GM18507 (cell line): ENCODE results near the gene ABCC5.
"Not testable (repeated sequence)": the region's sequence is repeated elsewhere in the genome, so short reads cannot be mapped to it uniquely, and the experiment has no call there.

ENCODE experiments used
- DNase-seq: peaks from one replicate; pipeline ENCODE4 v3.0.0; 2011; ENCODE audit warnings: low read depth; ENCODE audit not compliant: insufficient read length; ENCODE audit errors: extremely low spot score
- FAIRE-seq: peaks from 2 replicates; lab custom pipeline; 2011; peaks lifted over from hg19 to GRCh38; lab: Jason Lieb, UNC

Gene ABCC5

DNA sequence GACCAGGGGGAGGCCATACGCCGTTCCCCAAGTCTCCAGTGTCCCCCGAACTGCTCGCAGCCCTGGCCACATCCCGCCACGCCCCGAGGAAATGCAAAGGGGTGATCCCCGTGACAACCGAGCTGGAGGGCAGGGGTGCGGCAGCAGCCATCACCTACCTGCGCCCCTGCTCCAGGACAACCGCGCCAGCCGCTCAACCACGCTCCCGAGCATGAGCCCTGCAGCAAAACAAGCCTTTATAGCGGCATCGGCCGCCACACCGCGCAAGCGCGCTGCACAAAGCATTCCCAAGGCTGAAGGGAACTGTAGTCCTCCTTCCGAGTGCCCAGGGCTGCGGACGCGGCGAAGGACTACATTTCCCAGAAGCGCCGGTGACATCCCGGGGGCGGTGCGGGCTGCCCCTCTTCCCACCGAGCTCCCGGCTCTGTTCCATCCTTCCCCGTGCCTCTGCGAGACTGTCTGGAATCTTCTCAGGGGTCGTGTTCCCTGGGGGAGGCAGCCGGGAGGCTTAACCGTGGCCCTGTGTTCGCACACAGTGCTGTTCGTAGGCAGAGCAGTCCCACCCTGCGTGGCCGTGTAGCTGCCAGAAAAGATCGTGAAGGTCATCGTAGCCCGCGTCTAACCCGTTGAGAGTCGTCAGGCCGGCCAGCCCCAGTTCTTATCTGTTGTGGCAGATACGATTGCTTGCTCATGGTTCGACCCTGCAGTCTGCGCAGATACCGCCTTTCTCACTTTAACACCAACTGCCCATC lies at the start of gene ABCC5:
TSS of gene ABCC5 (minus strand) at position 213 of the 752 bp plus-strand sequence. CDS start 3,492 bp downstream, outside the sequence.
- peak; percentile 87 for DNase-seq
- peak; percentile 87 for FAIRE-seq

DNA sequence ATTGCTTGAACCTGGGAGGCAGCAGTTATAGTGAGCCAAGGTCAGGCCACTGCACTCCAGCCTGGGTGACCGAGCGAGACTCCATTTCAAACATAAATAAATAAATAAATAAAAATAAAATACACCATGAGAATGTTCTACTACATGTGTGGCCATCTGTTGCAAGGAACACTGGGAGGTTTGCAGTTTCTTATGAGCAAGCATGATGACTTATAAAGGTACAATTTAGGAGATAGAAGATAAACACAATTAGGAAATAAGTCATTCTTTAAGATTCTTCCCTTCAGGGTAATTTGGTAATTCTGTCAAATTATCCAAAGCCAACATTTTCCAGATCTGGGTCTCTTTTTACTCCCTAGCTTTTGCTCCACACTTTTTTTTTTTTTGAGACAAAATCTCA lies 48.5 kb upstream of the ABCC5 start:
- no peak for FAIRE-seq
- no peak for DNase-seq

DNA sequence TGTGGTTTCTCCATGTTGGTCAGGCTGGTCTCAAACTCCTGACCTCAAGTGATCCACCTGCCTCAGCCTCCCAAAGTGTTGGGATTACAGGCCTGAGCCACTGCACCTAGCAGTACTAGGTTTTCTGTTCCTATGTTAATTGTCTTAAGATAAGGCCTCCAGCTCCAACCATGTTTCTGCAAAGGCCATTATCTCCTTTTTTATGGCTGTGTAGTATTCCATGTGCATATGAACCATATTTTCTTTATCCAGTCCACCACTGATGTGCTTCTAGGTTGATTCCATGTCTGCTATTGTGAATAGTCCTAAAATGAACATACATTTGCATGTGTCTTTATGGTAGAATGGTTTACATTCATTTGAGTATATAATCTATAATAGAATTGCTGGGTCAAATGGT lies 45.0 kb upstream of the ABCC5 start:
- DNase-seq (no peak), FAIRE-seq (no peak)

DNA sequence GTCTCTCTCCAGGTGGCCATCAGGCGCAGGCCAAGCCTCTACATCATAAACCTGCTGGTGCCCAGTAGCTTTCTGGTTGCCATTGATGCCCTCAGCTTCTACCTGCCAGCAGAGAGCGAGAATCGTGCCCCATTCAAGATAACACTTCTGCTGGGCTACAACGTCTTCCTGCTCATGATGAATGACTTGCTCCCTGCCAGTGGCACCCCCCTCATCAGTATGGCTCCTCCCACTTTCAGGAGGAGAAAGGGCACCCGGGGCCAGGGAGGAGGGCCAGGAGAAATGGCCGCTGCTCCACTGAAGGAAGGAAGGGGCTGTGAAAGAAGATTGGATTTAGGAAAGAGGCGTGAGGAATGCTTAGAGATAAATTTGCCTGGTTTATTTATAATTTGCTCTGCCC lies 41.7 kb upstream of the ABCC5 start:
- DNase-seq (no peak), FAIRE-seq (no peak)

DNA sequence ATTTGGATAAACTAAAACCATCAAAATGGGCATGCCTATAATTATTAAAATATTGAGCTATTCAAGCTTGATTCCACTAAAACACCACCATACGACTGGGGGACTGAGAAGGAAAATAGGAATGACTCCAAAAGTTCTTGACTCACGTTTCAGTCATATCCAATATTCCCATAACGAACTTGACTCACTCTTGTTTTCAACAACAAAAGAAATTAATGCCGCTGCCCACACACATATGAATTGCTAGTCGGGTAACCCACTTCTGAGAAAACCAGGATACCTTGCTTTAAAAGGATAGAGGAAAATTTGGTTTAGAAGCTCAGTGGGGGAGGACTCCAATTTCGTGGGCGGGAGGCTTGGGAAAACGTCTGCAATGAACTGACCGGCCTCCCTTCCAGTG lies 40.3 kb upstream of the ABCC5 start:
- no peak for FAIRE-seq
- DNase-seq, result no peak

DNA sequence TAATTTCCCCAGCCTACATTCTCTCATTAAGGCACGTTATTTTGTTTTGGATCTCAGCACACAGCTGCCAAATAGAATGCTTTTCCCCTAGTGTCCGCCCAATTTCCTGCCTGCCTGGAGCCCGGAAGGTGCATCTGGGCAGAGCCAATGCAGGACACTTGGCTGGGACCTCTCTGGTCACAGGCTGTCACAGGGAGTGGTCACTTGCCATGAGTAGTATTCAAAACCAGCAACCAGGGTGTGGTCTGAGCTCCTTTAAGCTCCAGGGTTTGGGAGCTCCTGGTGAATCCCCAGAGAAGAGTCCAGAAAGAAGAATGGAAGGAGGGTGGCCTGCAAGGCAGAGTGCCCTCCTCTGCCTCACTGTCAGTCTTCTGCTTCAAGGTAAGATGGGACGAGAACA lies 35.1 kb upstream of the ABCC5 start, which contains the start of gene HTR3C:
TSS of gene HTR3C (plus strand) at position 281 of the 400 bp plus-strand sequence. CDS start at position 315, 34 bp downstream.
- DNase-seq (no peak), FAIRE-seq (no peak)

DNA sequence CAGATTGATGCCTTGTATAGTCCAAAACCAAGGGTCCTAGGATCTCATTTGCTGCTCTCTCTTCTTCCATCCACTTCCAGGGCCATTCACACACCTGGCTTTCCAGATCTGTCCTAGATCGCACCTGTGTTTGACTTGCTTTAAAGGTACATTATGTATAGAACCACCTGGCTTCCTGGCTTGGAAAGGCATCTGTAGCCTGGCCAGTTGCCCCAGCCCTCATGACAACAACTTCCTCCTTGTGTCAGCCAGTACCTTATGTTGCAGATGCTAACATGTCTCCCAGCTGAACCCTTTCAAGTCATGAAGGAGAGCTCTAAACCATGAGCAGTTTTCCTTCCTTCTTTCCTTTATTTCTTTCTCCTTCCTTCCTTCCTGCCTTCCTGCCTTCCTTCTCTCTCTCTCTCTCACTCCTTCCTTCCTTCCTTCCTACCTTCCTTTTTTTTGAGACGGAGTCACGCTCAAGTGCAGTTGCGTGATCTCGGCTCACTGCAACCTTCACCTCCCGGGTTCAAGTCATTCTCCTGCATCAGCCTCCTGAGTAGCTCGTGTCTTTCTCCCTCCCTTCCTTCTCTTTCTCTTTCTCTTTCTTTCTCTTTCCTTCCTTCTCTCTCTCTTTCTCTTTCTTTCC lies 32.6 kb upstream of the ABCC5 start:
- DNase-seq (no peak), FAIRE-seq (no peak)

DNA sequence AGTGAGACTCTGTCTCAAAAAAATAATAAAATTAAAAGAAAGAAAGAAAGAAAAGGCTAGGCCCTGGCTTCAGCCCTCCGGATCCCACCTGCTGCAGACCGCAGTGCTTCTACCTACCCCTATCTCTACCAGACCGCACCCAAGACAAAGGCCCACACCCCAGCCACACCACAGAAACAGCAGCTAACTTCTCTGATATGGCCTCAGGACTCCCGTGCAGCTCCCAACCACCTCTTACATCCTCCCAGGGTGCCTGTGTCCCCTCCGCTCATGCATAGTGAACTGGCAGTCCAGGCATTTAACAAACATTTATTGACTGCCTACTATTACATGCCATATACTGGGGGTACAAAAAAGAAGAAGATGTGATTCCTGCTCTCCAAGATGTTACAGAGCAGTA lies 28.3 kb upstream of the ABCC5 start:
- DNase-seq, result no peak
- no peak for FAIRE-seq

DNA sequence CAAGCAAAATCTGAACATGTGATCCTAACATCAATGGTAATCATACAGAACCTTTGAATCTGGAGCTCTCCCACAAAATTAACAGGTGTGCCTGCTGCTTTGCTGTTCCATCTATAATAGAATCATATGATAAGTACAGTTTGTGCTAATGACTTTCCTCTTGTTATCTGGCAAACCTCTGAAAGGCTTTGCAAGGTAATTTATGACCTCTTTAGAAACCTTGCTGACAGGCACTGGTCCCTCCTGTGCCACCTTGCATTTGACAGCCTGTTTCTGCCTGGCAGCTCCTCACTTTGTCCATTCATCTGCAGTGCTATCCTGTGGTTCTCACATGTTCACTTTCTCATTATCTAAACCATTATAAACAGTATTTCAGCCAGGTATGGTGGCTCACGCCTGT lies 24.9 kb upstream of the ABCC5 start:
- no peak for DNase-seq
- no peak for FAIRE-seq

DNA sequence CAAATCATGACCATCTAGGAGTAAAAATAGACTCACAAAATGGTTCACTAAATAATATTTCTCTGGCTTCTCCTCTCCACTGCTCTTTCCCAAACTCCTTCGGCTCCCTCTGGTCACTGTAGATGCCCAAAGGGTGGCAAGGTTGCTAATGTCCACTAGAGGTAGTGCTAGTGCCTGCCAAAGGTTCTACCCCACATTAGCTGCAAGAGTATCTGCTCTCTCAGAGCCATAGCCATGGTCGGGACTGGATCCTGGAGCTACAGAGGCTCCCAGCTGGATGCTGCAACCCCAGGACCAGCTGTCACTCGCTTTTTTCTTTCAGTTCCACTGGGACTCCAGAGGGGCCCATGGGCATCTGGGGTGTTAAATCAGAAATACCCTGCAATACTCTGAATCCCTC lies 22.3 kb upstream of the ABCC5 start:
- FAIRE-seq (no peak), DNase-seq (no peak)

DNA sequence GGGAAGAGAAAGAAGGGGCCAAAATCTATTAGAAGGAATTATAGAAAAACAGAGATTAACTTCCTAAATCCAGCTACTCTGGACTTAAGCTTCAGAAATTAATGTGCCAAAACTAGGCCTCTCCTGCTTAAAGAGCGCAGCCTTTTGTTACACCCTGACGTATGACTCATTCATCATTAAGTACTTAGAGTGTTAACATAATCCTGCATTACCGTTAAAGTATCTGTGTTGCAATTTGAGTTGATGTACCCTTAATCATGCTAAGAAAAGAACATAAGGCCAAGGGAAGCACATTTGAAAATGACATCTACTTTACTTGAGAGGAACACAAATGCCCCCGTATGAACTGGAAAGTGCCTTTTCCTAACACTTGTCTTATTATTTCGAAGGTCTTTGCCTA lies 21.7 kb upstream of the ABCC5 start:
- no peak for DNase-seq
- FAIRE-seq, result no peak

DNA sequence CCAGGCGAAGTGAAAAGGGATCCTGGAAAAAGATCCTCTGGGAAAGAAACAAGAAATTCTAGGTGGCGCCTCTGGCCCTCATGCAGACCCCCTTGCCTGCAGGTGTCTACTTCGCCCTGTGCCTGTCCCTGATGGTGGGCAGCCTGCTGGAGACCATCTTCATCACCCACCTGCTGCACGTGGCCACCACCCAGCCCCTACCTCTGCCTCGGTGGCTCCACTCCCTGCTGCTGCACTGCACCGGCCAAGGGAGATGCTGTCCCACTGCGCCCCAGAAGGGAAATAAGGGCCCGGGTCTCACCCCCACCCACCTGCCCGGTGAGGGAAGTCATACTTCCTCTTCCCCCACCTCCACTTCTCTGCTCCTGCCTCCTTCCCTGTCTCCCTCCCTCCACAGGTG lies 20.6 kb upstream of the ABCC5 start:
- DNase-seq, FAIRE-seq: not testable (repeated sequence)

DNA sequence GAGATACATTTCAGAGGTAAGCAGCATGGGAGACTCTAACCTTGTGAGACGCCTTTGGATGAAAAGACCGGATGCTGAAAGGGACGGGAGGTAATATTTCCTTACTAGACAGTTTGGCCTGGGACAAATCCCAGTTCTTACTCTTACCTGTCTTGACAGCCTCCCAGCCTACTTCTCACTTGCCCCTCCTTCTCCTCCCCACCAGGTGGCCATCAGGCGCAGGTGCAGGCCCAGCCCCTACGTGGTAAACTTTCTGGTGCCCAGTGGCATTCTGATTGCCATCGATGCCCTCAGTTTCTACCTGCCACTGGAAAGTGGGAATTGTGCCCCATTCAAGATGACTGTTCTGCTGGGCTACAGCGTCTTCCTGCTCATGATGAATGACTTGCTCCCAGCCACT lies 20.1 kb upstream of the ABCC5 start:
- FAIRE-seq, result no peak
- DNase-seq, result no peak

DNA sequence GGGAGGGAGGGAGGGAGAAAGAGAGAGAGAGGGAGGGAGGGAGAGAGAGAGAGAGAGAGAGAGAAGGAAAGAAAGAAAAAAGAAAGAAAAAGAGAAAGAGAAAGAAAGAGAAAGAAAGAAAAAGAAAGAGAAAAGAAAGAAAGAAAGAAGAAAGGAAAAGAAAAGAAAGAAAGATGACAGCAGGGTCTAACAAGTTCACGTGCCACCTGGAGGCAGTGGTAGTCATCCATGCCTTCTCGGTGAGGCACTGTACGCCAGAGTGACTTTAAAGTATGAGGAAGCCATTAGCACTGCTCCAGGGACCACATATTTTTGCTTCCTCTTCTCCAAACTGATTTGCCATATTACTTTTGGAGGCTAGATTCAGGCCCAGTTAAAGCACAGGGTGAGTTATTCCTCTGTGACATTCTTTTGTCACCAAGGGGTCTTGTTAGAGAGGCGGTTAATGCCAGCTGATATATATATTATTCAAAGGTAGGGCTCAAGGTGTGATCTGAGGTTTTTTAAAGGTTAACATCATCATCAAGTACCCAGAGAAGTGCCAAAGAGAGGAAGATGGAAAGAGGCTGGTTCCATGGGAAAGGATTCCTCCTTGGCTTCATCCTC lies 13.6 kb upstream of the ABCC5 start, which contains the start of gene HTR3D:
TSS of gene HTR3D (plus strand) at position 556 of the 606 bp plus-strand sequence. CDS start at position 556, 0 bp downstream.
- no peak for FAIRE-seq
- DNase-seq, result no peak

DNA sequence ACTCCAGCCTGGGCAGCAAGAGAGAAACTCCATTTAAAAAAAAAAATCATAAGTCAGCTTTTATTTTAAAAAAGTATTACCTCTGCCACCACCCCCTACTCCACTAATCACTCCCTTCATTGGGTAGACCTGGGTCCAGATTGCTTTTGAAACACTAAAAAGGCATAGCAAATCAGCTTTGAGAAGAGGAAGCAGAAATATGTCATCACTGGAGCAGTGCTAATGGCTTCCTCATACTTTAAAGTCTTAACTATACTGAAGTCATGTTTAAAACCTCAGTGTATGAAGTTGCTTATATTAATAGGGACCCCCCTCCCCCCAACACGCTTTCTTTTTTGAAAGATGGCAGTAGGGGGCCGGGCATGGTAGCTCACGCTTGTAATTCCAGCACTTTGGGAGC lies 12.9 kb upstream of the ABCC5 start:
- FAIRE-seq, result no peak
- no peak for DNase-seq

DNA sequence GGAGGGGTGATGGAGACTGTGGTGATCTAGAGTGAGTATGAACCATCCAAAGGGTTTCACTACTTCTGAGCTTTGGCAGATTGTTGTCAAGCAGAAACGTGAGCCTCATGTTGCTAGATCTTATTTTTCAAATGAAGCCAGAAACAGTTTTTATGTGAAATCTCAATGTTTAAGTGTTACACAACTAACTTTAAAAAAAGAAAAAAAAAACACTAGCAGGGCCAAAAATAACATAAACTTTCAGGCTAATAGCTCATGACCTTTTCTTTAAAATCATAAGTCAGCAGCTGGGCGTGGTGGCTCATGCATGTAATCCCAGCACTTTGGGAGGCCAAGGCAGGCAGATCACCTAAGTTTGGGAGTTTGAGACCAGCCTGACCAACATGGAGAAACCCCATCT lies 11.8 kb upstream of the ABCC5 start:
- FAIRE-seq (no peak), DNase-seq (no peak)

DNA sequence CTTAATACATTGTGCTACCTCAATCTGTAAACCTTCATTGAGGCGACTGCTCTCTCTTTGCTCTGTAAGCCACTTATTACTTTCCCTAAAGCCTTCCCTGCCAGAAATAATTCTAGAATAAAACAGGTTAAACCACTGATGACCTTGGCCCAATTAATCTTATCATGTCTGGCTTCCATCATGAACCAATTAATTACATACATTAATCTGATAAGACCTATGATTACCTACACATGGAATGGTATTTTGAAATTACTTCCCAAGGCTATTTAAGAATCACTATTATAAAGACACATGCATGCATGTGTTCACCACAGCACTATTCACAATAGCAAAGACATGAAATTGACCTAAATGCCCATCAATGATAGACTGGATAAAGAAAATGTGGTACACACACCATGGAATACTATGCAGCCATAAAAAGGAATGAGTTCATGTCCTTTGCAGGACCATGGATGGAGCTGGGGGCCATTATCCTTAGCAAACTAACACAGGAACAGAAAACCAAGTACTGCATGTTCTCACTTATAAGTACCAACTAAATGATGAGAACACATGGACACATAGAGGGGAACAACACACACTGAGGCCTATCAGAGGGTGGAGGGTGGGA lies 10.7 kb upstream of the ABCC5 start:
- FAIRE-seq, DNase-seq: not testable (repeated sequence)

DNA sequence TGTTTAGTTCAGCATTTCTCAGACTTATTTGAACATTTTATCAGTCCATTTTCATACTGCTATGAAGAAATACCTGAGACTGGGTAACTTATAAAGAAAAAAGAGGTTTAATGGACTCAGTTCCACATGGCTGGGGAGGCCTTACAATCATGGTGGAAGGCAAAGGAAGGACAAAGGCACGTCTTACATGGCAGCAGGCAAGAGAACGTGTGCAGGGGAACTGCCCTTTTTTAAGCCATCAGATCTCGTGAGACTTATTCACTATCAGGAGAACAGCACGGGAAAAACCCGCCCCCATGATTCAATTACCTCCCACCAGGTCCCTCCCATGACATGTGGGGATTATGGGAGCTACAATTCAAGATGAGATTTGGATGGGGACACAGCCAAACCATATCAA lies 7.6 kb upstream of the ABCC5 start:
- not testable (repeated sequence) for FAIRE-seq, DNase-seq

DNA sequence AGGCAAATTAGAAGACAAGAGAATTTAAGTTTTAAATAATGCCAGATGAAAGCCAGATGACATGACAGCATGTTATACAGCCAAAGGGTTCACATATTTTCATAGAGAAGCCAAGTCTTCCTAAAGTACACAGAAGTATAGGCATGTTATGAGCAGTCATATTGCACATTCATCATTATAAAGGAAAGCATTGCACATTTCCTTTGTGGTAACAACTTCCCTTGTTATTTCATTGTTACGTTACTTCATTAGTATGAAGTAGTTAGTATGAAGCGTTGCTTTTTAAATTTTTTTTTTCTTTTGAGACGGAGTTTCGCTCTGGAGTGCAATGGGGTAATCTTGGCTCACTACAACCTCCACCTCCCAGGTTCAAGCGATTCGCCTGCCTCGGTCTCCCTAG lies 4.6 kb upstream of the ABCC5 start:
- FAIRE-seq, result no peak
- DNase-seq, result no peak

DNA sequence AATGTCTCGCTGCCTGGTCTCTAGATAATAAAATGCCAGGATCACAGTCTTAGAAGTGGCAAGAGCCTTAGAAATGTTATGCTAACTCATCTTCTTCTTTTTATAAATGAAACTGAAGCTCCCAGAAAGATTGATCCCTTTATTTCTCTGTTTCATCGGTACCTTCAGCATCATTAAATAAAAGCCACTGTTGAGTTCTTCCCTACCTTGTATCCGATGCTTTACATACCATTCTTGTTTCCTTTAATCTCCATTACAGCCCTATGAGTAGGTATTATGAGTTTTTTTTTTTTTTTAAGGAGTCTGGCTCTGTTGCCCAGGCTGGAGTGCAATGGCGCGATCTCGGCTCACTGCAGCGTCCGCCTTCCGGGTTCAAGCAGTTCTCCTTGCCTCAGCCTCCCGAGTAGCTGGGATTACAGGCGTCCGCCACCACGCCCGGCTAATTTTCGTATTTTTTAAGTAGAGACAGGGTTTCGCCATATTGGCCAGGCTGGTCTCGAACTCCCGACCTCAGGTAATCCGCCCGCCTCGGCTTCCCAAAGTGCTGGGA lies 815 bp upstream of the ABCC5 start:
- DNase-seq (no peak), FAIRE-seq (no peak)
